IMR-90 (cell line): Measurements from ENCODE around the gene PXDC1. TPM values are rescaled to one million over a fixed set of nuclear protein-coding genes. Genes with fewer than 3 reads are reported as not detected.

ENCODE experiments used
- ATAC-seq: fragments of 200-7000 bp; cut with Tn5 transposase; 2 replicates; pipeline ENCODE4 v1.9.1; 2020; ENCODE audit warnings: low read depth, mild to moderate bottlenecking, moderate library complexity
- BruUV-seq: library from RNA; stranded (reverse); fragments of 400-500 nt; replicated peaks from 2 replicates; lab custom pipeline; 2021; lab: Mats Ljungman, UMichigan
- CTCF ChIA-PET: fragments of 300-600 bp; formaldehyde crosslinking; extraction: SDS; loops from one replicate; lab custom pipeline; 2021; ENCODE audit warnings: antibody characterized with exemption; lab: Yijun Ruan, JAX
- POLR2A ChIA-PET: fragments of 300-600 bp; sonication (Branson Sonifier 250); formaldehyde crosslinking; loops from one replicate; lab custom pipeline; 2022; ENCODE audit warnings: antibody characterized with exemption; ENCODE audit not compliant: unreplicated experiment; lab: Charles Lee
- DNase-seq: peaks from one replicate; pipeline ENCODE4 v3.0.0; 2013
- H2AFZ ChIP-seq: replicated peaks from 2 replicates; pipeline ENCODE3; 2013; ENCODE audit warnings: low read length, mild to moderate bottlenecking; ENCODE audit not compliant: poor library complexity
- H2AK5ac ChIP-seq: 2 replicates; pipeline ENCODE4 v1.6.1; 2013; ENCODE audit warnings: low read depth, low read length, inconsistent platforms
- H2AK9ac ChIP-seq: replicated peaks from 2 replicates; pipeline ENCODE3; 2013; ENCODE audit warnings: mild to moderate bottlenecking, low read depth, low read length, moderate library complexity; ENCODE audit not compliant: poor library complexity
- H2BK120ac ChIP-seq: 2 replicates; pipeline ENCODE4 v1.6.1; 2013; ENCODE audit warnings: low read depth, low read length, inconsistent platforms
- H2BK15ac ChIP-seq: 3 replicates; pipeline ENCODE4 v1.6.1; 2013; ENCODE audit warnings: low read depth, low read length, inconsistent platforms
- H2BK20ac ChIP-seq: 2 replicates; pipeline ENCODE4 v1.6.1; 2013; ENCODE audit warnings: low read depth, mild to moderate bottlenecking, inconsistent platforms, low read length, moderate library complexity
- H2BK5ac ChIP-seq: 2 replicates; pipeline ENCODE4 v1.6.1; 2013; ENCODE audit warnings: mild to moderate bottlenecking, low read depth, low read length, inconsistent platforms; ENCODE audit not compliant: poor library complexity, severe bottlenecking
- H3K14ac ChIP-seq: replicated peaks from 2 replicates; pipeline ENCODE4 v1.6.1; 2013; ENCODE audit warnings: low read depth, low read length, inconsistent platforms
- H3K18ac ChIP-seq: 2 replicates; pipeline ENCODE4 v1.6.1; 2013; ENCODE audit warnings: low read depth, low read length, control low read depth
- H3K23ac ChIP-seq: 2 replicates; pipeline ENCODE4 v1.6.1; 2013; ENCODE audit warnings: low read depth, low read length, inconsistent platforms
- H3K27ac ChIP-seq: 2 replicates; pipeline ENCODE4 v1.5.1; 2013; ENCODE audit warnings: mild to moderate bottlenecking, control low read depth, low read length; ENCODE audit not compliant: insufficient read depth
- H3K27me3 ChIP-seq: 2 replicates; pipeline ENCODE4 v1.6.1; 2013; ENCODE audit warnings: low read length; ENCODE audit not compliant: control insufficient read depth, insufficient read depth
- H3K36me3 ChIP-seq: 2 replicates; pipeline ENCODE4 v1.6.1; 2013; ENCODE audit warnings: low read length, mixed read lengths; ENCODE audit not compliant: control insufficient read depth, insufficient read depth
- H3K4ac ChIP-seq: 2 replicates; pipeline ENCODE4 v1.6.1; 2013; ENCODE audit warnings: low read depth, low read length, inconsistent platforms
- H3K4me1 ChIP-seq: 2 replicates; pipeline ENCODE4 v1.6.1; 2013; ENCODE audit warnings: low read length, mixed read lengths; ENCODE audit not compliant: control insufficient read depth, insufficient read depth
- H3K4me2 ChIP-seq: 2 replicates; pipeline ENCODE4 v1.6.1; 2013; ENCODE audit warnings: low read depth, mild to moderate bottlenecking, control low read depth, low read length, moderate library complexity
- H3K4me3 ChIP-seq: 2 replicates; pipeline ENCODE4 v1.5.1; 2013; ENCODE audit warnings: low read depth, mild to moderate bottlenecking, control low read depth, low read length, moderate library complexity; ENCODE audit not compliant: insufficient read depth
- H3K56ac ChIP-seq: 2 replicates; pipeline ENCODE4 v1.6.1; 2013; ENCODE audit warnings: low read length, inconsistent platforms; ENCODE audit not compliant: insufficient read depth; ENCODE audit errors: extremely low read depth
- H3K79me1 ChIP-seq, 2 experiments: 2 replicates each; pipeline ENCODE4 v1.6.1; 2013; ENCODE audit warnings: low read length in 2 of 2, inconsistent platforms in 1 of 2, low read depth in 1 of 2
- H3K9ac ChIP-seq: 2 replicates; pipeline ENCODE4 v1.6.1; 2013; ENCODE audit warnings: low read depth, low read length, control low read depth
- H3K9me1 ChIP-seq: 2 replicates; pipeline ENCODE4 v1.6.1; 2013; ENCODE audit warnings: low read length, inconsistent platforms; ENCODE audit not compliant: insufficient read depth
- H3K9me3 ChIP-seq: 2 replicates; pipeline ENCODE4 v1.6.1; 2013; ENCODE audit warnings: low read length; ENCODE audit not compliant: control insufficient read depth, insufficient read depth
- H4K20me1 ChIP-seq: 2 replicates; pipeline ENCODE4 v1.6.1; 2013; ENCODE audit warnings: low read length, inconsistent platforms; ENCODE audit not compliant: insufficient read depth
- H4K5ac ChIP-seq: 2 replicates; pipeline ENCODE4 v1.6.1; 2013; ENCODE audit warnings: mild to moderate bottlenecking, low read depth, low read length, control low read depth
- H4K8ac ChIP-seq, 2 experiments: 2 replicates each; pipeline ENCODE4 v1.6.1; 2013; ENCODE audit warnings: low read depth in 2 of 2, low read length in 2 of 2, control low read depth in 1 of 2, inconsistent platforms in 1 of 2
- H4K91ac ChIP-seq: 2 replicates; pipeline ENCODE4 v1.6.1; 2013; ENCODE audit warnings: low read depth, low read length, inconsistent platforms; ENCODE audit not compliant: insufficient read depth
- BHLHE40 ChIP-seq: fragments of 150-350 bp; IDR thresholded peaks from 2 replicates; pipeline ENCODE4 v1.6.1; 2016; ENCODE audit warnings: mild to moderate bottlenecking, low read depth, low read length
- CEBPB ChIP-seq: IDR thresholded peaks from 2 replicates; pipeline ENCODE4 v1.6.1; 2012; ENCODE audit warnings: low read depth, low read length, improper control_type of control experiment
- FOS ChIP-seq: fragments of 150-350 bp; IDR thresholded peaks from 2 replicates; pipeline ENCODE4 v1.6.1; 2016; ENCODE audit warnings: low read depth, low read length
- MAFK ChIP-seq: IDR thresholded peaks from 2 replicates; pipeline ENCODE4 v1.6.1; 2012; ENCODE audit warnings: low read depth, low read length, improper control_type of control experiment
- MAZ ChIP-seq: IDR thresholded peaks from 2 replicates; pipeline ENCODE4 v1.6.1; 2012; ENCODE audit warnings: low read depth, mild to moderate bottlenecking, low read length, improper control_type of control experiment, moderate library complexity, borderline replicate concordance
- NFE2L2 ChIP-seq: fragments of 150-350 bp; IDR thresholded peaks from 2 replicates; pipeline ENCODE4 v1.6.1; 2016; ENCODE audit warnings: low read depth, mild to moderate bottlenecking, low read length
- RAD21 ChIP-seq: IDR thresholded peaks from 2 replicates; pipeline ENCODE4 v1.6.1; 2012; ENCODE audit warnings: low read length, improper control_type of control experiment
- RCOR1 ChIP-seq: IDR thresholded peaks from 2 replicates; pipeline ENCODE4 v1.6.1; 2012; ENCODE audit warnings: mild to moderate bottlenecking, low read length, improper control_type of control experiment; ENCODE audit not compliant: insufficient replicate concordance
- RFX5 ChIP-seq: IDR thresholded peaks from 2 replicates; pipeline ENCODE4 v1.8.0; 2012; ENCODE audit warnings: low read depth, mild to moderate bottlenecking, low read length, moderate library complexity
- SMC3 ChIP-seq: fragments of 150-350 bp; IDR thresholded peaks from 2 replicates; pipeline ENCODE4 v1.6.1; 2016; ENCODE audit warnings: low read depth, mild to moderate bottlenecking, antibody characterized with exemption, low read length, moderate library complexity
- USF2 ChIP-seq: fragments of 150-350 bp; IDR thresholded peaks from 2 replicates; pipeline ENCODE4 v1.6.1; 2017; ENCODE audit warnings: mild to moderate bottlenecking, antibody characterized with exemption, low read length, low read depth
- WGBS, 2 experiments: methylation state at CpG; one replicate each; pipeline versions ENCODE4 v1.1.5 to v1.1.7; 2013; ENCODE audit warnings: missing lambda C conversion rate in 2 of 2; ENCODE audit not compliant: insufficient read length in 1 of 2; ENCODE audit errors: extremely low coverage in 2 of 2; 5-methylcytosine and 5-hydroxymethylcytosine counted together
- dilution Hi-C: fragments of 300-500 bp; cut with HindIII; formaldehyde crosslinking; loops from one replicate; pipeline ENCODE4 v1.14.3; 2018; ENCODE audit warnings: low sequenced_read_pairs; ENCODE audit not compliant: unreplicated experiment
- in situ Hi-C: fragments of 300-500 bp; cut with MboI; formaldehyde crosslinking; loops from 3 replicates; pipeline ENCODE4 v1.14.3; 2019; ENCODE audit warnings: low sequenced_read_pairs, inconsistent platforms, mixed read lengths
- intact Hi-C: fragments of 100-400 bp; cut with micrococcal nuclease; formaldehyde crosslinking; loops from 2 replicates; pipeline ENCODE4 v1.10.0; 2022
- polyA plus RNA-seq, 3 experiments: library from polyadenylated mRNA; depleted of rRNA; stranded (reverse); fragments of >200 nt; gene quantifications; 2 replicates each; pipeline ENCODE4 v1.2.3, GENCODE V29; 2012; ENCODE audit warnings: low replicate concordance in 1 of 3
- total RNA-seq: library from RNA; depleted of rRNA; stranded (reverse); fragments of >200 nt; gene quantifications from 2 replicates; pipeline ENCODE4 v1.2.3, GENCODE V29; 2012

The PXDC1 gene
- total and polyA plus RNA-seq, 2 of the 4 experiments (the other 2 are of a cell fraction): 63.3 to 72.2 TPM

GRCh38 chr6:3695065-3695817 is 56.3 kb downstream of the PXDC1 start:
- in situ Hi-C loops: no loop called here
- Histone ChIP-seq H3K27ac (no peak overlapping the region), H3K4ac (no peak overlapping the region), H3K4me2 (no peak overlapping the region), H4K8ac (no peak overlapping the region), H3K9ac (no peak overlapping the region), H2BK120ac (no peak overlapping the region), H3K9me1 (0 out of 2 replicates have a peak, but pooled peaks cover 3% of the 10 kb centered on the region), H3K9me3 (0 out of 2 replicates have a peak, but pooled peaks cover 2% of the 10 kb centered on the region), H3K18ac (no peak overlapping the region), H3K36me3 (no peaks in the 10 kb centered on the region), H2BK15ac (no peak overlapping the region), H2AK5ac (no peak overlapping the region), H3K4me1 (peaks cover 10% of the 10 kb centered on the region), H3K4me3 (no peak overlapping the region), H3K23ac (no peak overlapping the region), H4K5ac (no peak overlapping the region), H3K79me1 (no peaks in the 10 kb centered on the region), H4K91ac (no peak overlapping the region), H3K14ac (no peak overlapping the region), H2BK5ac (no peak overlapping the region), H2AFZ (no peak overlapping the region), H2AK9ac (no peak overlapping the region), H4K20me1 (peaks cover 8% of the 10 kb centered on the region; the same call in 1 of the 2 replicates), H2BK20ac (no peak overlapping the region), H3K27me3 (peaks cover 2% of the 10 kb centered on the region; the same call in 1 of the 2 replicates), H3K56ac (no peak overlapping the region)
- dilution Hi-C loops: no loop called here
- ChIA-PET CTCF (no interaction called here), POLR2A (no interaction called here)
- no CpG with 5 or more reads among the region's 2 CpGs for WGBS, 2 experiments
- no TSS peak for BruUV-seq
- DNase-seq (no peak), ATAC-seq (no peak)
- intact Hi-C loops: no loop called here
- TF ChIP-seq USF2 (no peak), CEBPB (no peak), RAD21 (no peak), BHLHE40 (no peak), NFE2L2 (no peak), MAZ (no peak), RCOR1 (no peak), FOS (no peak), RFX5 (no peak), MAFK (no peak), SMC3 (no peak)
